GM18873 (cell line): ENCODE data around the gene CDKN1B.
"Not testable (repeated sequence)": the region's sequence is repeated elsewhere in the genome, so short reads cannot be mapped to it uniquely, and the experiment has no call there.

ENCODE experiments used
- ATAC-seq: cut with Tn5 transposase; IDR thresholded peaks from one replicate; pipeline ENCODE4 v1.9.1; 2021; ENCODE audit warnings: mild to moderate bottlenecking, moderate library complexity, moderate number of reproducible peaks; ENCODE audit not compliant: unreplicated experiment, low FRiP score

The CDKN1B gene

DNA sequence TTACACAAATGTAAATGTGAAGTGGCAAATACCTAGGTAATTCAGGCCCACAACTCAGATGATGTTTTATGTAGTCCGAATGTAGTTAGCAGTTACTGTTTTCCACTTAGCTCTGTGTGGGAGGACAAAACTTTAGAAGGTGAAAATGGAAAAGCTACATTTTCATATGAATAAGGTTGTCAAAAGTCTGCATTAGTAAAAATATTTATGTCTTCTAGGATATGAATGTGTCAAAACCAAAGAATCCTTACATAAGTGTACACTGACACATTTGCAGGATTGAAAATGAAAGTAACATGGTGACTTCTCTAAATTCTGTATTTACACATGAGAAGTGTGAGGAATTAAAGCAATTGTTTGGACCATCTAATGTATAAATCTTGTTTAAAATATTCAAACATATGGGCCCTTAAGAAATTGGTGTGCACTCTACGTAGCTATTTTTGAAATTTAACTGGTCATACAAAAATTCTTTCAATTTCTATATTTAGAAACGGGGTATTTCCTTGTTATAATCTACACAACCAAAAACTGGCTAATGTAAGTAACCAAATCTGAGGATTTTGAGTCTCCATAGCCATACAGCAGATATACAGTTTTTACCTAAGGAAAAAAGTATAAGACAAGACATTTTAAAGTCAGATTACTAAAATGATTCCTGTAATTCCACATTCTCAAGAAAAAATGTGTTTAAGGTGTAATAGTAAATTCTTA, 5.4 kb downstream of the CDKN1B start:
- ATAC-seq: no peak

DNA sequence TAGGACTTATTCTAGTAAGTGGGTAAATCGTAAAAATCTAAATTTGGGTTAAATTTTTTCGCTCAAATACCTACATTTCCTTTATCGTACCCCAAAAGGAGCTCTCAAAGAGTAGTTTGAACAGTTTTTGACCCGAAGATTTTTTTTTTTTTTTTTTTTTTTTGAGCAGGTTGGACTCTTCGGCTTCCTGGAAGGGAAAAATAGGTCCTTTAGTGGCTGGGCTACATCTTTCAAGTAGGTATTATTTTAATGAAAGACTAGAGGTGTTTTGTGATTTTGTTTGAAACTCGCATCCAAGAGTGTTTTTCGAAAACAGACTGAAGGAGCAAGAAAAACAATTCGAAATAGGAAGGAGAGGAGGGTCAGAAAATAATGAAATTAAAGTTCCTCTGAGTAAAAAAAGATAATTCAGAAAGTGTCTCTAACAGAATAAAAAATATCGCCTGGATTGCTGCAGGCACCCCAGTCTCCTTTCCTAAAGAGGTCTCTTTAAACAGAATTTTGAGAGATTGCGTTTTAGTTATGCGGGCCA, 6.0 kb downstream of the CDKN1B start:
- ATAC-seq: no peak

DNA sequence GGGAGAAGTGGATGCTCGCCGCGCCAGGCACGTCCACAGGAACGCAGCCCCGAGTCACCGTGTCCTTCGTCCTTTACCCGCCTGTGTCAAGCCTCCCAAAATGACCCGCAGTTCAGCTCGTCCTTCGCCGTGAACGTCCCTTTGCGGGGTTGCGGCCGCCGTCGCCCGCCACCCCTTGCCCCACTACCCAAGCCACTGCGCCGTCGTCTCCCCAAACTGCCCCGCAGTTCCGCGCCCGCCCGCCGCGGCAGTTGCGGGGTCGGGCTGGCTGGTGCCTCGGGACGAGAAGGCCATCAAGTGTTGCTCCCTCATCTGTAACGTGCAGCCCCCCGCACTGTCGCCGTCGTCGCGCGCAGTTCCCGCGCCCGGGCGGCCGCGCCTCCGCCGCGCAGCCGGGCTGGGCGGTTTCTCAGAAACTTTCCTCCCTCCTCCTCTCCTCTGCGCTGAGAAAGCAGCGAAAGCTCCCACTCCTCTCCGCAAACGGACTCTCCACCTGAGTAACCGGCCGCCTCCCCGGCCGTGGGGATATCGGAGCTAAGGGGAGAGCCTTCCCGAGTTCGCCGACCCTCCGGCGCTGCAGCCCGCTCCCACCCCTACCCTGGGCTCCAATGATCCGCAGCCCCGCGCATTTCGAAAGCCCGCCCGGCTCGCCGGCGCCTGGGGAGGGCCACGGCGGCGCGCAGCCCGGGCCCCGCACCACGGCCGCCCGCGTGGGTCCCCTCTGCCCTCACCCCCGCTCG, 6.7 kb downstream of the CDKN1B start:
- no peak for ATAC-seq

DNA sequence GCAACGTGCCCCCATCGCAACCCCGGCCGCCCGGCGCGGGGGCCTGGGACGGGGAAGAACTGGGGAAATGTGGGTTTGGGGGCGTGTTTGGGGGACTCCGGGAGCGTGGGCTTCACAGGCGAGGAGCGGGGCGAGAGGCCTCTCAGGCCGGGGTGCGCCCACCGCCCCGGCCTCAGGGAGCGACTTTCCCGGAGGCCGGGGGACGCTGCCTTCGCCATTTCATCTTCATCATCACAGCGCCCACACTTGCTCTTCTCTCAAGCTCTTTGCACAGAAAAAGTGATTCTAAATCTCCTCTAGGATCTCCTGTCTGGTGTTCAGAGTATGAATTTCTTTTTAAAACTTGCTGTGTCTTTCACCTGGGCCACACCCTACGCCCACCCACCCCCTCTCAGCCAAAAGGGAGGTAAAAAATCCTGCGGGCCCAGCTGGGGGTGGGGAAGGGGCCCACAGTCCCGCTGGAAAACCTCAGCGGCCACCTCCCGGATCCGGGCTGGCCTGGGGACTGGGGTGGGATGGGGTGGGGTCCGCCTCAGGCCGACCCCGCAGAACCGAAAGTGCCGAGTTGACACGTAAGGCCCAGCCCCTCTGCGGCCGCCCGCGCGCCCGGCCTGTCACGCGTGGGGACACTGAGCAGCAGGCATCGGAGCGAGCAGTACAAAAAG, 7.4 kb downstream of the CDKN1B start:
- ATAC-seq: peak; percentile 5

DNA sequence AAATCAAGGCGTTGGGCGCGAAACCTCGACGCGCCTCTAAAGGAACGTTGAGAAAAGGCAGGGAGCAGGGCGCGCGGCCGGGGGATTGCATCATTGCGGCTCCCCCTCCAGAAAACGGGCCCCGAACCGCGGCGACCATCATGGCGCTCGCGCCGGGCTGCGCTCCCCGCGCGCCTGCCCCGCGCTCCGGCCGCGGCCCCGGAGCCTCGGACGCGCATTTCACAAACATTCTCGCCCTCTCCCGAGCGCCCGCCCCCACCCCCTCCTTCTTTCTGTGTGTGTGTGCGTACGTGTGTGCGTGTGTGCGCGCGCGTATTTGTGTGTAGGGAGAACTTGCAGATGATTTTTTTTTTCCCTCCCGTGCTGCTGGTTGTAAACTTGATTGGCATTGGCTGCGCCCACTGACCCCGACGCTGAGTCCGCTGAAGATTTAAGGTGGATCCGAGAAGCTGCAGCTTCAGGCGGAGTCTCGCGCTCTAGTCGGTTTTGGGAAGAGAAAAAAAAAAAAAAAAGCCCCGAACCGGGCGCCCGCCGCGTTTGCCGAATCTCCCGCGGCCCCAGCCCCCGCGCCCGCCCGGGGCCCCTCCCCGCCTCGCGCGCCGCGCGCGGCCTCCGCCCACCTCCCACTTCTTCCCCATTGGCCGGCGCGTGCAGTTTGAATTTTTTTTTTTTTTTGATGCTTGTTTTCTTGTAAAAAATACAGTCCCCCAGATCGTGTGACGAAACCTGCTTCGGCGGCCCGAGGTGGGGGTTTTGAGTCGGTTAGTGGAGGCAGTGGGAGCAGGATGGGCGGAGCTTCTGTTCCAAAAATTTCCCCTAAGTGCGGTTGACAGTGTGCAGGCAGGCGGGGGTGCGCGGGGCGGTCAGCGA, 8.2 kb downstream of the CDKN1B start:
- peak; percentile 56 for ATAC-seq

DNA sequence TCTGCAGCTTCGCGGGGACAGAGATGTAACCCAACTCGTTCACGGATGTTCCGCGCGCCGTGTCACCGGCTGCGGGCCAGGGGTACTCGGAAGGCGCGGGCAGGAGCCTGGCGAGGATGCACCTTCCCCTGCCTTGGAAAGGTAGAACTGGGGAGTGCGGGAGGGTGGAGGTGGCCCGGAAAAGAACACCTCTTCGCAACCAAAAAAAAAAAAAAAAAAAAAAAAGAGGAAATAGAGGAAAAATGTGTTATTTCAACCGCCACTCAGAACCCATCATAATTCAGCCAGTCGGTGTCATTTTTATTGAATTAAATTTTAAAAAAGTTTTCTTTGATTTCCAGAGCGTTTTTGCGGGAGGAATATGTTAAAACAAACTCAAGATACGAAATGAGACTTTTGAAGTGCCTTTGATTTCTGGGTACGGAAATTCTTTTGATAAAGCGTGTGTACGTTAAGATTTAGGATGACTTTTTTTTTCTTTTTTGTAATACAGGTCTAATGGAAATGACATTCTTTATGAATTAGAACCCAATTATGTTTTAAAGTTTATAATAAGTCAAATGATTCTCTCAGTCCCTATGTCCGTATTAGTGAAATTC, 8.9 kb downstream of the CDKN1B start:
- ATAC-seq: no peak

DNA sequence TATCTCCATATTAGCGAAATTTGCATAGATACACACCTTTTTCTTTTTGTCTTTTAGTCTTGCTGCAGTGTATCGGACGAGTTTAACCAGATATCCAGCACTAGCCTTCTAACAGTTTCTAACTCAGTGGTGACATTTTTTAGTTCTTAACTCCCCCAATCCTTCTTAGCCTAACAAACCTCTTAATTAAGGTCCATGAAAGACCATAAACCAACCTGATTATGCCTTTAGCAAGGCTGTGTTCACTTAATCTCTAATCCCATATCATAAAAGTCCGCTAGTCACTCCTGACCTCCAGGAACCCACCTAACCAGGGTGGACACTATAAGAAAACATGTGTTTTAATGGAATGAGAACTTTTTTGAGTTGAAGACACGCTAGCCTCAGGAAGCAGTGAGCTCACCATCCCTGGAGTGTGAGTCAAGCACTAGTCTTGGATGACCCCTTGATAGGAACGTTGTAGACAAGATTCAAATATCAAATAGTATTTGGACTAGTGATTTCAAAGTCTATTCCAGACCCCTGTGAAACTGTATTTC, 9.5 kb downstream of the CDKN1B start:
- ATAC-seq: no peak

DNA sequence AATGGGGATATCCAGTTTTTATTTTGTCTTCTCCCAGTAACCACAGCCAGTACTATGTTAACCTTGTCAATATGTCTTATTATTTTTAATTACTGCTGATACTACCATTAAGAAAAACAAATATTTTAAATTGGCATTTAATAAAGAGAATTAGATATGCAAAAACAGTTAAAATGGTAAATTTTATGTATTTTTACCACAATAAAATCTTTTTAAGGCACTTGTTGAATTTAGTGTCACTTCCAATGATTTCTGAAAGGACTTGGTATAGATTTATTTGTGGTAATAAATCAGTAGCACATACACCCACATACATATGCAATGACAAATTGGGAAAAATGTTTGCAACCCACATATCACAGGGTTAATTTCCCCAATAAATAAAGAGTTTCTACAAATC, 14.0 kb downstream of the CDKN1B start:
- no peak for ATAC-seq

DNA sequence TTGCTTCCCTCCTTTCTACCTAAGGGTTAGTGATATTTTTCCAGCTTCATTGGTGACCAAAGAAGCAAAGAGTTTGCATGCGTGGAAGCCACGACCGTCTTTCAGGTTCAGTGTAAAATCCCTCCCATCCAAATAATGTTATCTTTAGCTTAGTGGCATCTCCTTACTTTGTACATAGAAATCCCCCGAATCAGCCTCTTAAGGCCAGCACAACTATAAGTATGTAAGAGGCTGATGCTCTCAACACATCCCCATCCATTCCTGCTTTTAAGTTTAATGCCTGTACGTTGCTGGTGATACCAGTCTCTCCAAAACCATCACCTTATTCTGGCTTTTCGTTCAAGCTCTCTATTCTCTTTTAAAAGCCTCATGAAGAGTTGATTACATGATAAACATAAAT, 14.6 kb downstream of the CDKN1B start:
- no peak for ATAC-seq

DNA sequence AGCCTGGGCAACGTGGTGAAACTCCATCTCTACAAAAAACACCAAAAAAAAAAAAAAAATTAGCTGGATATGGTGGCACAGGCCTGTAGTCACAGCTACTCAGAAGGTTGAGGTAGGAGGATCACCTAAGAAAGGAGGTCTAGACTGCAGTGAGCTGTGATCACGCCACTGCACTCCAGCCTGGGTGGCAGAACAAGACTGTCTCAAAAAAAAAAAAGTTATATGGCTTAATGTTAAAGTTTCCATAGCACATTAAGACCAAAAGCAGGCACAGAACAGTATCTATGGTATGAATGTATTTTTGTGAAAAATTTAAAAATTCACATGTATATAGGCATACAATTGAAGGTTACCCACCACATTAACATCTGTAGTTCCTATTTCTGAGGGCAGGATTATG, 15.9 kb downstream of the CDKN1B start:
- no peak for ATAC-seq

DNA sequence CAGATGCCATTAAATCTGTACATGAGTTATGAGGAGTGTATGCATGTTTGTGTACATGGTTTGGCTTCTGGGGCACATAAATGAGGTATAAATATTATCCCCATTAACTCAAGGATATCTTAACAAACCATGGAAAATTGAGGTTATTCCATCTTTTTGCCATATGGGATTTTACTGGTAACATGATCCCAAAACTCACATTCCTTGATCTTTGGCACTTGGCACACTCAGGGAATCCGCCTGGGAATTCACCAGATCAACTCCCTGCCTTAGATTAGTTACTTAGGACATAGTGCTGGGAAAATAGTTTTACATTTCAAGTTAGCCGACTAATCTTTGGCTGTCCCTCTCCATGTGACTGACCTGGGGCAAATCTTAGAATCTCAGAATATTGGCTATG, 16.9 kb downstream of the CDKN1B start:
- no peak for ATAC-seq

DNA sequence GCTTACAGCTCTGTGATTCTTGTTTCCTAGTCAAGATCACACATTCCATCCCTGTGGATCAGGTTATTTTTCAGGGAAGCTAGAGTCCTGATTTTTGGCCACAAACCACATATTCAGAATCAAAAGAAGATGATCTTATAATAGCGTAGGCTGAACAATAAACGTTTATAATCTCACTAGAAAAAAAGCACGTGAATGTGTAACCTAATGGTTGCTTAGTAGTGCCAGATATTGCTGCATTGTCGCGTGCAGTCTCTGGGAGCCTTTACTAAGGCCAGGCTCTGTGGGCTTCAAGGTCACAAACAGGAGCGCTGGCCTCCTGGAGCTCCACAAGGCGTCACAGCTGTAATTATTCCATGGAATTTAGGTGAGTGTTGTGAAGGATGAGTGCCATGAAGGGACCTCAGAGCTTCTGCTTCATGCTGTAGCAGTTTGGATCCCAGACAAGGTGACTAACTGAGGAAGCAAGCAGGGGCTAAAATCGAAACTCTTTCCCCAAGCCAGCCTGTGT, 17.4 kb downstream of the CDKN1B start:
- ATAC-seq: no peak

DNA sequence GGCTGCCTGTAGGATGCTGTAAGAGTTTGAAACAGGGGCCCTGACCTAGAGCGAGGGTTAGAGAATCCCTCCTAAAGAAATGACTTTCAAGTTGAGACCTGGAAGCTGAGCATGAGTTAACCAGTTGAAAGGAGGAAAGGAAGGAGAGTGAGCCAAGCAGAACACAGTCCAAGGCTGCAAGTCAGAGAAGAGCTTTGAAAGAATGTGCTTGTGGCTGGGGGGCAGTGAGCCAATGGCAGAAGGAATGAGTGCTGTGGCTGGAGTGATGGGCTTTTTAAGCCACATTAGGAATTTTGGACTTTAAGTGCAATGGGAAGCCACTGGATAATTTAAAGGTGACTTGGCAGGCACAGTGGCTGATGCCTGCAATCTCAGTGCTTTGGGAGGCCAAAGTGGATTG, 18.1 kb downstream of the CDKN1B start:
- no peak for ATAC-seq

DNA sequence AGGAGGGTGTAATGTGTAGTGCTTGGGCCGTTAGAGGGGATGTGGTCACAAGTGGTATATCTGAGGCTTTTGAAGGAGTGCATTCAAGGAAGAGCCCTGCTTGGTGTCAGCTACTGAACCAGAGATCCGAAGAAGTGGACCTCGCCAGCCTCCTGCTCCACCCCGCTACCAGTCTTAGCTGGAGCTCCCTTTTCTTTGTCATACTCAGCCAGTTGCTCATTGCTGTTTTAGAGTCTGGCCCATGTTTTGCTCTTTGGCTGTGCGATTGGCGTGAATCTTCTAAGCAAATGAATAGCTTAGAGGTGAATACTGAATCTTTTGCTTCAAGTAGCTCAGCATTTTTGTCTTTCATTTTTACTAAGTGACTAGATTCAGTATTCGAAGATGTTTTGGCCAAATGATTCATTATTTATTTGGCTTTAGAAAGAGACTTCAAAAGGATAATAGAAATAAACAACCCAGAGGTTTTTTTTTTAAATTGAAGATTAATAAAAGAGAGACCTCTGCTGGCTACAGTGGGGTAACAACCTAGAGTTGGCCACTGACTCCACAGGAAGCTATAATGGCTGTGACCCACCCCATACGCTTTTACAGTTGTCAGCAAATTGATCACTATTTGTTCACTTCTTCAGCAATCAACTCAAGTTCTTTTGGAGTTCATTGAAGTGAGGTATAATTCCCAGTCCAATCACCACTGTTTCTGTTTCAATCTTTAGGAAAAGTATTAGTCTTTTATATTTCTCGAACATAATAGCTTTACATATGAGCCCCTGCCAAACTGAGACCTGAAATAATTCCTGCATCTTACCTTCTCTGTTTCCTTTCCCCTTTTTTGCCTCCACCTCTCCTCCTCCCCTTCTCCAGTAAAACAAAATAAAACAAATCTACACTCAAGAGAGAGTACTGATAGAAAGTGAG, 19.9 kb downstream of the CDKN1B start:
- no peak for ATAC-seq

DNA sequence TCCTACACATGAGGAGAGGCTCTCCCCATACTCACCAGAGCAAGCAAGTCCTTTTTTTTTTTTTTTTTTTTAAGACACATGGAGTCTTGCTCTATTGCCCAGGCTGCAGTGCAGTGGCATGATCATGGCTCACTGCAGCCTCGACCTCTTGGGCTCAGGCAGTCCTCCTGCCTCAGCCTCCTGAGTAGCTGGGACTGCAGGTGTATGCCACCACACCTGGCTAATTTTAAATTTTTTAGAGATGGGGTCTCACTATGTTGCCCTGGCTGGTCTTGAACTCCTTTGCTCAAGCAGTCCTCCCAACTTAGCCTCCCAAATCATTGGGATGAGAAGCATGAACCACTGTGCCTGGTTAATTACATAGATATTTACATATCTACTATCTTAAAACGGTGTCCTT, 21.0 kb downstream of the CDKN1B start:
- ATAC-seq: not testable (repeated sequence)

DNA sequence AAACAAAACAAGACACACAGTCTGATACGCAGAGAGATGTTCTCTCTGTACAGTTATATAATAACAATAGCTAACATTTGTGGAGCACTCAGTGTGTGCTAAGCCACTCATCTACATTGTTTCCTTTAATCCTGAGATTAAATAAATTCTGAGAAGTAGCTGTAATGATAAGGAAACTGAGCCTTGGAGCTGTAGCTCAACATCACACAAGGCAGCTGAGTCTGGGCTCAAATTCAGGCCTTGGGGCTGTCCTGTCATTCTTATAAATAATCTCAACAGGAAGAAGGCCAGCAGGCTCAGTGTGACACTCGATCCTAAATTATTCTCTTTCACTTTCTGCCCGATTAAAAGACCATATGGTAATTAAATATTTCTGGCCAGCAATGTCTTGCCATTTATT, 24.5 kb downstream of the CDKN1B start:
- no peak for ATAC-seq

DNA sequence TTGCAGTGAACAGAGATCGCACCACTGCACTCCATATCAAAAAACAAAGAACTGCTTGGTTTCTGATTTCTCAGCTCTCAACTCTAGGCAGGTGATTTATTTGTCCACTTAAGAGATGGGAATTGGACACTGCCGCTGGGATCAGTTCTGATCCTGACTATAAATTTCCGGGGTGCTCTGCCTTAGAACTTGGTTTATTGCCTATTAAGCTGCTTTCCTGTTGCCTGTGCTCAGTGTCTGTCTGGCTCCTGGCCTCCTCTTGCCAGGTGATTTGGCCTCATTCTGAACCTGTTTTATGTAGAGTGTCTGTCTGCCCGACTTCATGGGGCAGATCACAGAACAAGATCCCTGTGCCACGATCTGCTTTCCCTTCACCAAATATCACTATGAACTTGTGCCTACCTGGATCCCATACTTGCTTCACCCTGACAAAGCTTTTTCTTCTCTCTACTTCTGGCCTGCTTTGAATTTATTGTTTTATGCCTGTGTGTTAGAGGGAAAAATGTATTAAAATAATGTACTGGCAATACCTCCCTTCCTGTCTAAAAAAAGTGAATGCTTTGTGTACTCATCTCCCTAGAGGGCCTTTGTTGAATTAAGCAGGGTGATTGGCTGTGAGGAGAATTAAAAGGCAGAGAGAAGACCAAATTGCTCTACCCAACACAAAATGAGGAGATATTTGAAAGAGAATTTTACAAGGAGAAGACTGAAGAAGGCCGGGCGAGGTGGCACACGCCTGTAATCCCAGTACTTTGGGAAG, 27.6 kb downstream of the CDKN1B start:
- ATAC-seq: no peak
